Stimulated activated CD8-positive, alpha-beta memory T cell treated with anti-CD3 and anti-CD28 coated beads, Interleukin-15, amount 100 ng/mL, for 4 hours (primary cell): ENCODE results near the gene TMEM218.

Experiments
- DNase-seq, 2 donors: peaks; one replicate each; pipeline ENCODE4 v3.0.0-alpha.2; 2020; ENCODE audit warnings: low read depth in 2 of 2

TMEM218 gene

DNA sequence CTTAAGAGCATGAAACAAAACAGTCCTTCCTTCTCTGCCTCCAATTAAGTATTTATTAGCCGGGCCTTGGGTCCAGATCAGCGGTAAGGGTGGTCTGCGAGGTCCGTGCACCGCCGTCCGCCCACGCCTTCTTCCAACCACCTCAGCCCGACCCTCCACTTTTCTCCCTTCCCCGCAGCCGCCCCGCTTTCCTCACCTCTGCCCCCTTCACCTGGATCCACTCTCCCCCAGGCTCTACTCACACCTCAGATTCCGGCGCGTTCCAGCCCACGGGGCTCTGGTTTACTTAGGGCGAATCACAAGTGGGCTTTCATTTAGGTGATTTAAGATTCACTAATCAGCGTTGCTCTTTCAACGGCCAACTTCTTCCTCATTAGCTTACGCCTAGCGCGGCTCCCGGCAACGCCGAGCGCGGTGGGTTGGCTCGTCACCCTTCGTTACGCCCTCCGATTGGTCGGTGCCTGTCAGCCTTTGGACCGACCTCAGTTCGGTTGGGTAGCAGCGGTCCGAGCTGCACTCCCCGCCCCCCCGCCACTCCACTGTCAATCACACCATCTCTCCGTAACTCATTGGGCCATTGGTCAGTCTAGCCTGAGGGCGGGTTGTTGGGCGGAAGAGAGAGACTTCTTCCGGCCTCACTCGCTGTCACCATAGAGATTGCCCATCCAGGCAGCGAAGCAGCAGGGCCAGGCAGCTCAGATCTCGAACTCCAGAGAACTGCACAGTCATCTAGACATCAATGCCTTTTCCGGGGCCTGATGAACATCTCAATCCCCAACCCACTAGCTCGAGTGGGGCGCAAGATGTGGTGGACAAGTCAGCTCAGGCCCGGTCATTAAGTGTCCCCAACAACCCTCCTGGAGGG is at the start of gene TMEM218:
TSS of gene TMEM218 (minus strand) at position 284 of the 865 bp plus-strand sequence. CDS start 9,385 bp downstream, outside the sequence.
- DNase-seq: peak; percentile 90 to 93

GRCh38 chr11:125157953-125158680 is 46.7 kb upstream of the TMEM218 start:
- no peak for DNase-seq

DNA sequence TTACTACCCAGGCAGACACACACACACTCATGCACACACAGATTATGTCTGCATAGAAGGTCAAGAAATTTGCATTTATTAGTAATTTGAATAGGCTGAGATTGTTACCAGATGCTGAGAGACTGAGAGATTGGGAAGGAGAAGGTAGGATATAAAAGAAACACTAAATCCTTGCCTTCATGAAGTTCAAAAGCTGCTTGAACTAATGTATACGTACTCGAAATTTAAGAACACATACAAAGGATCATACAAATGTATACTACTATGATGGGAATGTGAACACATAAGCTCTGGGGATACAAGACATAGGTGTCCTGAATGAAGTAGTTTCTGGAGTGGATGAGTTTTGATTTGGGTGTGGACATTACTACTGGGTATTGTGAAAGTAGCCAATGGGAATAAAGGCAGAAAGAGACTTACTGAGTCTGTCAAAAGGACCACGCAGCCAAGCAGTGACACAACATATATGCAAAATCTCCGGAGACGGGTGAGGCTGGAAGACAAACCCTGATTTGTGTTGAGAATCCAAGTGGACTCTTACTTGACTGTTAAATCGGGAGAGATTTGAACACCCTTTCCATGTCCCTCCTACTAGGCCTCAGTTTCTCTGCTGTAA is 45.8 kb upstream of the TMEM218 start:
- DNase-seq: no peak

DNA sequence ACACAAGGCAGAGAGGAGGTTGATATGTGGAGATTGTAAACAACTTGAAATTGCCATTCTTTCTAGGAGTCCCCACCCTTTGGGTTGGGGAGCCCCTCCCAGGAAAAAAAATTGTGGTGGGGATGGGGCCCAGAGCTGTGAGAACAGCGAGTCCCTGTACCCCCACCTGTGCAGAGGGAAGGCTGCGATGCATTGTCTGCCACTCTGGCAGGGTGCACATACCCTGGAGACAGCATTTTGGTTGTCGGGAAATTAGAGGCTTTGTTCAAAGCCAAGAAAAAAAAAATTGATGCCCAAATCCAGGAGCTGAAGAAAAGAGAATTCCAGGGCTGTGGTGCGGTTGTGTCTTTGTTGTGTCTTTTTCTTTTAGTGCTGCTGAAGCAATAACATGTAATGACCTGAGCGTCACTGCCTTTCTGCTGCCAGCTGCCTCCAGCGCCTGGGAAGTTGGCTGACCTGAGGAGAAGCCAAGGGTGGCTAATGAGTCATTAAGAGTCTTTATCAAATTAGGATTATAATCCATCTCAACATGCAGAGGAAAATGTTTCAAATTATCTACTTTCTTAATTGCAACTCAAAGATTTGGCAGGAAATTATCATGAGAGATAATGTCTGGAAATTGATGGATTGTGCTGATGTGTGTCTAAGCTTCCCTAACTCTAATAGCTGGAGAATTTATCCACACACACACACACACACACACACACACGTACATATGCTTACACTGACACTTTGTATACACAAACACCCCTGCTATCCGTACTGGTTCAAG is 45.1 kb upstream of the TMEM218 start:
- no peak for DNase-seq

- DNase-seq: no peak
These were observed 44.3 kb upstream of the TMEM218 start for GRCh38 chr11:125155767-125156166.

- DNase-seq: no peak
These were observed 43.6 kb upstream of the TMEM218 start for GRCh38 chr11:125155100-125155444.

DNA sequence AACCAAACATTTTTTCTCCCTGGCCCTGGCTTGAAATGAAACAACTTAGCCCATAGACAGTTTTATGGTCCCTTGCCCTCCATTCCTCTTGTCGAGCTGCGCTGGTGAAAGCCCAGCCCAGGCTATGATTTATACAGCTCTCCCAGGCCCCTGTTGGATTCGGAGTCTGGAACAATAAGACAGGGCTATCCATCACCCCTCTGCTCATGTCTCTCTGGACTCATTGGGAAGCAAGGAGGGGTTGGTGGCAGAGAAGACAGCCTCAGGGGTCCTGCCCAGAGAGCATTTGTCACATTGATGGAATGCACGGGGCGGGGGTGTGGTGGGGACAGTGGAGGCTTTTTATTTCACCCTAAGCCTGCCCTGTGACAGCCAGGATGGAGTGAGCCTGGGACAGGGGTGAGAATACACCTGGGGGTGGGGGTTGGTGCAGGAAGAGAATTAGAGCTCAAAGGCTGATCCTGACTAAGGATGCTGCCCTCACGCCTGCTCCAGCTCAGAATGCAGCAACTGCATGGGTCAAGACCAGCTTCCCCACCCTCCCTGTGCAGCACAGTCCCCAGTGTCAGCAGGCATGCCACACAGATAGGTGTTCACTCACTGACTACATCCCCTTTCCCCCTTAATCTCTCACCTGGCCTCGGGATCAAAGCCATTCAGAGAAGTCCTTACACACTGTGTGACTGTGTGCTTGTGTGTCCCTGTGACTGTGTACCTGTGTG is 43.1 kb upstream of the TMEM218 start:
- no peak for DNase-seq

DNA sequence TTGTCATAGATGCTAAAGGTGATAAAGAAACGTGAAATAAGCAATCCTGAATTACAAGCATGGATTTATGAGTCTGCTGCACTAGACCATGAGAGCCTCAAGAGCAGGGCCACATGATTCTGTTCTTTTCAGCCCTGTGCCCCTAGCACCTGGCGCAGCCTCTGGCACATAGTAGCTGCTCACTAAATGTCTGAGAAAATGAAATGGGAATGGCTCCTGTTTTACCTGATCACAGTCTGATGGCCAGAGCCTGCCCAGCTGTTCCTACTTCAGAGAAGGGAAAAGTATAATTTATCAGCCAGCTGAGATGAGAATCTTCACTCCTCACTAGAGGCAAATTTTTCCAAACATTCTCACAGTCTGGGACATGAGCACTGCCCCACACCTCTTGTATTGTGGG is 42.4 kb upstream of the TMEM218 start:
- no peak for DNase-seq

DNA sequence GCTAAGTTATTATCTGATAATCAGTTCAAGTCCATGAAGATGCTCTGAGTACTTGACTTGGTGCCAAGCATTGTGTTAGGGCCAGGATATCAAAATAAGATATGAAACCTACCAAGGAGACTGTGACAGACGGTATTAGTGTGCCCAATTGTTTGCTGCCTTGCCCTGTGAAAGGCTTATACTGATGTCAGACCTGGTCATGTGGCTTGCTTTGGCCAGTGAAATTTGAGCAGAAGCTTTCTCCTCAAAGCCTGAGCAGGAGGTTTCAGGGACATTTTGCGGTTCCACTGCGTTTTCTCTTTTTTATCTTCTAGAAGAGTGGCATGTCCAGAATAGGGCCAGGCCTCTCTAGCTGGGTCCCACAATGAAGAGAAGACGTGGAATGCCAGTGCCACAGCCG is 37.3 kb upstream of the TMEM218 start:
- no peak for DNase-seq

- DNase-seq: no peak
These were observed 36.6 kb upstream of the TMEM218 start for GRCh38 chr11:125148011-125148410.

GRCh38 chr11:125147280-125147679 is 35.9 kb upstream of the TMEM218 start:
- no peak for DNase-seq

GRCh38 chr11:125146232-125146631 is 34.8 kb upstream of the TMEM218 start:
- DNase-seq: no peak

- DNase-seq: peak; percentile 15 to 28
These were observed 30.5 kb upstream of the TMEM218 start for GRCh38 chr11:125141686-125142535.

DNA sequence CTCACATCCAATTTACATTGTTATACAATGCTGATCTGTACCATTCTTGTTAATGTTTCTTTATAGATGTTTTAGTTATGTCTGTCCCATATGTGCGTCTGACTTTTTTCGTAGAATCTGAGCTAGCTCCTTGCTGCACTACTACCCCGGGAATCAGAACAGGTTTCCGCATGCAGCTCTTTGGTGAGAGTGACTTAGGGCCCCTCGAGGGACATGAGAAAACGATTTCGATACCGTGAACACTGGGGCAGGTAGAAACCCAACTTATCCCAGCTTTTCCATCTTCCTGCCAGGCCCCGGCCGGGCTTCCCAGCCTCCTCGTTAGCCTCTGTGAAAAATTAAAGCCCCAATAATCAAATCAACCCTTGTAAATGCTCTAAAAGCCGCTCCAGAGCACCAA is 29.8 kb upstream of the TMEM218 start:
- no peak for DNase-seq

- no peak for DNase-seq
These were observed 28.8 kb upstream of the TMEM218 start for GRCh38 chr11:125140233-125140632.

- DNase-seq: no peak
These were observed 28.4 kb upstream of the TMEM218 start for GRCh38 chr11:125139778-125140177.

DNA sequence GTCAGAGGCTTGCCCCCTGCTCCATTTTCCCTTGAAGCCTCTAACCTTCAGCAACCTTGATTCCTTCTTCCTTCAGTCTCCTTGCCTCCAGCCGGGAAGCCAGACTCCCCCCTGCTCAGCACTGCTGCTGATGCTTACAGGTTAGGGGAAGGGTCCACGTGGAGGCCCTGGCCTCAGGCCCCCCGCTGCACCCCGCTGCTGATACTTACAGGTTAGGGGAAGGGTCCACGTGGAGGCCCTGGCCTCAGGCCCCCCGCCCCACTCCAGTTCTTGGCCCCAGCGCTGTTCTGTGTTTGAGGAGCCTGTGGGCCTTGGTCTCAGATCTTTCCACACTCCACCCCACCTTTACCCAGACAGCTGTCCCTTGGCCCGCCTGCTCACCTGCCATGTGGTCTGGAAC is 27.5 kb upstream of the TMEM218 start:
- no peak for DNase-seq

- DNase-seq: no peak
These were observed 24.6 kb upstream of the TMEM218 start for GRCh38 chr11:125136001-125136400.

DNA sequence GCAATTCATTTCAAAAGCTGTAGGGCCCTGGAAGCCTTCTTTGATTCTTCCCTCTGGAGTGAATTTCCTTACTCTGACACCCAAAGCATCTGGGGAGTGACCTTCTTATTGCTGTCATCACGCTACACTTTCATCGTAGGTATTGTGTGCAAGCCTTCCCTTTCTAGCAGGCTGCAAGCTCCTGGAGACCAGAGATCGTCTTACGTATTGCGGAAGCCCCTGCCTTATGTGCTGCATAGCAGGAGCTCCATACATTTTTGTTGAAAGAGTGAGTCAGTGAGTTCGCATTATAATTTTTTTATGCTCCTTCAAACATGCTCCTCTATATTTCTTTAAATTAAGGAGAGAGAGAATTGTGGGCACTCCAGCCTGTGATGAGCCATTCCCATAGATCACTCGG is 21.2 kb upstream of the TMEM218 start:
- no peak for DNase-seq

GRCh38 chr11:125132071-125132470 is 20.6 kb upstream of the TMEM218 start:
- DNase-seq: no peak
